Right cardiac atrium (tissue), 5 donors: ENCODE results near the gene RTN4RL1. TPM values are rescaled to one million over a fixed set of nuclear protein-coding genes. Genes with fewer than 3 reads are reported as not detected.
"Not testable (repeated sequence)": the region's sequence is repeated elsewhere in the genome, so short reads cannot be mapped to it uniquely, and the experiment has no call there.

ENCODE experiments used
- ATAC-seq, 2 donors: fragments of 200-7000 bp; cut with Tn5 transposase; one replicate each; pipeline versions ENCODE4 v1.8.0 to v1.9.1; 2020; ENCODE audit warnings: moderate library complexity in 2 of 2, mild to moderate bottlenecking in 1 of 2
- DNase-seq, 3 donors: peaks; one replicate each; pipeline ENCODE4 v3.0.0-alpha.2; 2020
- H3K27ac ChIP-seq: one replicate; pipeline ENCODE4 v1.5.1; 2013; ENCODE audit warnings: mild to moderate bottlenecking, low read length, control low read depth, moderate library complexity
- H3K27me3 ChIP-seq: one replicate; pipeline ENCODE4 v1.6.1; 2013; ENCODE audit not compliant: control insufficient read depth, insufficient read depth
- H3K4me1 ChIP-seq: one replicate; pipeline ENCODE4 v1.6.1; 2013; ENCODE audit warnings: low read length; ENCODE audit not compliant: control insufficient read depth, insufficient read depth
- H3K4me3 ChIP-seq: one replicate; pipeline ENCODE4 v1.5.1; 2013; ENCODE audit warnings: low read length, control low read depth
- H3K9me3 ChIP-seq: one replicate; pipeline ENCODE4 v1.6.1; 2013; ENCODE audit warnings: low read length; ENCODE audit not compliant: control insufficient read depth
- WGBS: extraction: QIAGEN DNeasy Blood & Tissue Kit; methylation state at CpG from one replicate; pipeline ENCODE4 v1.1.7; 2013; 5-methylcytosine and 5-hydroxymethylcytosine counted together
- intact Hi-C, 4 donors: fragments of 100-400 bp; cut with DNase I; formaldehyde crosslinking; loops; one replicate each; pipeline versions ENCODE4 v1.11.0 to v1.14.0; 2022 to 2023
- microRNA-seq, 2 donors: library from miRNA; unstranded; fragments of <30 nt; microRNA quantifications; one replicate each; pipeline ENCODE4 v1.2.0, GENCODE V29; 2020 to 2021
- polyA plus RNA-seq: library from polyadenylated mRNA; stranded (reverse); fragments of 200-250 nt; gene quantifications from one replicate; pipeline ENCODE4 v1.2.3, GENCODE V29; 2013
- total RNA-seq, 4 donors: library from RNA; stranded (reverse); fragmentation: NEBNext Ultra II Directional; extraction: Animal tissue kit (Norgen Biotek cat#: 25700); gene quantifications; one replicate each; pipeline ENCODE4 v1.2.1, GENCODE V29; 2021
- donor health status: healthy with polysubstance abuse.
- donor health status: DM: no; HTN: yes; CAD: no.
- donor health status: DM: no; HTN: no; CAD: no.
- donor health status: DM: no; HTN: yes; CAD: no; lungs with severe emphysema.
- donor health status: DM: yes; HTN: yes; CAD: no.

RTN4RL1 gene
- total and polyA plus RNA-seq, 5 donors: 3.9 to 5.7 (median 4.4) TPM

DNA sequence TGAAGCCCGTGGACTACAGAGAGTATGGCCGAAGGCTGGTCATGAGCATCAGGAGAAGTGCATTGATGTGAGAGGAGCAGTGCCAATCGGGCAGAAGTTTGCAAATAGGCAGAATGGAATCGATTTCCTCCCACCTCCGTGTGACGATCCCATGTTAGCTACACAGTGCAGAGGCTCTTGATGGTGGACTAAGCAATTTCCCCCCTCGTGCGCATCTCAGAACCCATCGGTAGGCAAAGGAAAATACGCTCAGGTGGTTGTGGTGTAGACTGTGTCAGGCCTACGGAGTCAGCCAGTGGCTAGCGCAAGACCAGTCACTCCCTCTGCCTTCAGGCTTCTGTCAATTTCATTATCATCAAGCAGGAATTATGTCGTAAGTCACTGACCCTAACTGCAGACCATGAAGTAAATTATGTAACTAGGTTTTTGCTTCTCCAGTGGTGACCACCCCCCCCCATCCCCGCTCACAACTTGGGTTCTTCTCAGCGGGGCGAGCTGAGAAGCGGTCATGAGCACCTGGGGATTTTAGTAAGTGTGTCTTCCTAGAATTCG lies 128.0 kb downstream of the RTN4RL1 start:
- H3K27ac ChIP-seq: no peak overlapping the region
- H3K4me1 ChIP-seq: no peaks in the 10 kb centered on the region
- H3K27me3 ChIP-seq: no peaks in the 10 kb centered on the region
- no peak overlapping the region for H3K4me3 ChIP-seq
- DNase-seq (peak in 1 of 3 donors; percentile 4), ATAC-seq (no peak)
- no peaks in the 10 kb centered on the region for H3K9me3 ChIP-seq
- intact Hi-C loops: no loop called here
- 93% methylated on average over 18 of the region's 18 CpGs for WGBS

DNA sequence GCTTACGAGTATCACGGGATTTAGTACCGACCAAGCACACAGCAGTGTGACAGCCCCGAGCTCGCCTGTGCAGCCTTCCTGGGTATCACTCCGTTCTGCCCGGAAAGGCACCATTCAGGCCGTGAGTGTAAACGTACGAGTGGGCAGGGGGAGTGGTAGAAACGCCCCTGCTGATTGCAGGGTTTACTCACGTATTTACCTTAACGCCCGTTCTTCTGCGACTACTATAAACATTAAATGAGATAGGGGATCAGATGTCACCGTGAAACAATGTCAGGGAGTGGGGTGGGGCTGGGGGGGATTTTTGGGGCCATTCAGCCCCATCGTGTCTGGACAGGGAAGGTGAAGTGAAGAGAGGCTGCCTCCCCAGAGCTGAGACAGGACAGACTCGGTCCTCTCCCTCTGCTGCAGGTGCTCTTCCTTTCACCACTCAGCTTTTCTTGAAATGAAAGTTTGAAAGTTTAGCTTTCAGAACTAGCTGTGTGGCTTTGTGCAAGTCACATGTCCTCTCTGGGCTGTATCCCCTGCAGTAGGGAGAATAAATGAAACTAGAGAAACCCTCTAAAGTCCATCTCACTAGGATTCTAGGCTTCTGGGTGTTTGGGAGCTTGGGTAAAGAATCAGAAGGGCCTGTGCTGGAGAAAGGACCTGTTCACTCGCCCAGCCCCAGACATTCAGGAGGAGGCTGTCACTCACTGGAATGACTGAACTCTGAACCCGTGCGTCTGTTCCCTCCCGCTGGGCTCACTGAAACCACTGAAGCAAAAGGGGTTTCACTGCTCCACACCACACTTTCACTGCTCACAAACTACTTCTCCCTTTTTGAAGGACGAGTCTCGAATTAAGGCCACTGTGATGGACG lies 128.7 kb downstream of the RTN4RL1 start:
- no peak for ATAC-seq
- Histone ChIP-seq H3K4me3 (no peak overlapping the region), H3K27me3 (no peaks in the 10 kb centered on the region), H3K27ac (no peak overlapping the region), H3K9me3 (no peaks in the 10 kb centered on the region), H3K4me1 (no peaks in the 10 kb centered on the region)
- 91% methylated on average over 25 of the region's 25 CpGs for WGBS
- intact Hi-C loops: no loop called here
- DNase-seq: peak in 1 of 3 donors; percentile 10

DNA sequence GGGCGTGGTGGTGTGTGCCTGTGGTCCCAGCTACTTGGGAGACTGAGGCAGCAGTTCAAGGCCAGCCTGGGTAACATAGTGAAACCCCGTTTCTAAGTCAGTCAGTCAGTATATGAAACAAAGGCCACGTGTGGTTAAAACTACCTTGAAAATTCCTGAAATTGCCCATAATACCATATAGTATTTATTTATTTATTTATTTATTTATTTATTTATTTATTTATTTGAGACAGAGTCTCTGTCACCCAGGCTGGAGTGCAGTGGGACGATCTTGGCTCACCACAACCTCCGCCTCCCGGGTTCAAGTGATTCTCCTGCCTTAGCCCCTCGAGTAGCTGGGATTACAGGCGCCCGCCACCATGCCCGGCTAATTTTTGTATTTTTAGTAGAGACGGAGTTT lies 129.7 kb downstream of the RTN4RL1 start:
- H3K27me3 ChIP-seq, H3K27ac ChIP-seq, intact Hi-C loops, H3K9me3 ChIP-seq, H3K4me1 ChIP-seq, ATAC-seq, H3K4me3 ChIP-seq: not testable (repeated sequence)
- peak in 1 of 3 donors; percentile 28 for DNase-seq
- WGBS: 95% methylated on average over 11 of the region's 11 CpGs

DNA sequence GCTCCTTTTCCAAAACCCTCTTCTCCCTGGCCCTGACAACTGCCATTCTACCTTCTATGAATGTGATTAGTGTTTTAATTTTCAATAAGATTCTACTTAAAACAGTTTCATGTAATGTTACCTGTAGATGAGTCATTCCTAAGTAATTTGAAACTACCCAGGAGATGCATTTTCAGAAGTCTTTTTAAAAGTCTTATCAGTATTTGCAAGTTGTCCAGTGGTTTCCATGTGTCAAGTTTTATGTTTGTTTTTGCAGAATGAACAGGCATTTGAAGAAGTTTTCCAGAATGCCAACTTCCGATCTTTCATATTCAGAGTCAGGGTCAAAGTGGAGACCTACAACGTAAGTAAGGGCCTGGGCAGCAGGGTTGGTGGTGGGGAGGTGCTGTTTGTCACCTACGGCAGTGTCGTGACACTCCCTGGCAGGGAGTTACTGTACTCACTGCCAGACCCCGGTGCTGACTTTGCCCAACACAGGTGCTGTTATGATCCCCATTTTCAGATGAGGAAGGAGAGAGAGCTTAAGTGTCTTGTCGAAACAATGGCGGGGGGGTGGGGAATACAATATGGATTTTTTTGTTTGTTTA lies 130.3 kb downstream of the RTN4RL1 start:
- Histone ChIP-seq H3K4me3 (no peak overlapping the region), H3K9me3 (no peaks in the 10 kb centered on the region), H3K27ac (no peak overlapping the region), H3K27me3 (no peaks in the 10 kb centered on the region), H3K4me1 (no peaks in the 10 kb centered on the region)
- intact Hi-C loops: no loop called here
- DNase-seq (no peak), ATAC-seq (no peak)
- WGBS: 92% methylated on average over 7 of the region's 7 CpGs

DNA sequence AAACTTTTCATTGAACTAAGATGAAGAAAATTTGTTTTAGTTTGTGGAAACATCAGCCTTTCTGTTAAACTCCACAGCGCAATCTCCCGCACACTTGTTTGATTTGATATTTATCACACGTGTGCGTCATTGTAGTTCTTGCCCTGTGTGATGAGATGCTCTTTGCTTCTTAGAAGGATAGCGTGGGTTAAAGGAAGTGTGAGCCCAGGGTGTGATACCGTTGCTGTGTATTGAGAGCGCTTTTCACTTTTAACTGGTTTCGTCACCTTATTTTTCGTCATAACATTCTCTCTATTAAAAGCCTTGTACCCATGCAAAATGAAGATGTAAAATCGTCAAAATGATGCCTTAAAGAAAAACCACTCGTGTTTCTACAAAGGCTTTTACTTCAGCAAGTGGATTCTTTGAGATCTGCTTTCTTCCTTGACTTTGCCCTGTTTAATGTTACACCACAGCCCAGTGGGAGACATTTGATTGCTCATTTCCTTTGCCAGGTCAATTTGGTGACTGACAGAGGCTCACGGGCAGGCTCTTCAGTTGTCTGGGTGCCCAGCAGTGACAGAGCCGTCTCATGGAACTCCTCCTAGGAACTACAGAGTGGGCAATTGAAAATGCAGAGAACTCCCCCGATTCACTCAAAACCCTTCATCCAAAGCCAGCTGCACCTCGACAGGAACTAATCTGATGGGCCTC lies 134.2 kb downstream of the RTN4RL1 start:
- Histone ChIP-seq H3K4me1 (no peaks in the 10 kb centered on the region), H3K4me3 (no peak overlapping the region), H3K27me3 (no peaks in the 10 kb centered on the region), H3K9me3 (no peaks in the 10 kb centered on the region), H3K27ac (no peak overlapping the region)
- ATAC-seq (no peak), DNase-seq (no peak)
- WGBS: 75% methylated on average over 15 of the region's 15 CpGs
- intact Hi-C loops: no loop called here

DNA sequence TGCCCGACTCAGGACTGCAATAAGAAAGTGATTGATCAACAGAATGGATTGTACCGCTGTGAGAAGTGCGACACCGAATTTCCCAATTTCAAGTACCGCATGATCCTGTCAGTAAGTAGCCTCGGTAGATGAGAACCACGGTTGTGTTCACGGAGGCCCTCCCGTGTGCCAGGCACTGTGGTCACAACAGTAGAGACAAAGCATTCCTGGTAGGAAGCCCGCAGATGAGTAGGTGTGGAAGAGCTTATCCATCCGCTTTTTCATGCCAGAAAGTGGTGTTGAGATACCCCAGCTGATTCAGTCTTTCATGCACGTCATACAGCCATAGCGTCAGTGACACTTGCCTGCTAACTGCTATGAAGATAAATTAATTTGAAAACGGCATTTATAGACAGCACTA lies 136.4 kb downstream of the RTN4RL1 start:
- Histone ChIP-seq H3K27ac (peak overlapping the region; percentile 10), H3K9me3 (no peaks in the 10 kb centered on the region)
- peak; percentile 88 to 91 for ATAC-seq

More for the DNA sequence above, 136.4 kb downstream of the RTN4RL1 start:
- Histone ChIP-seq H3K27me3 (no peaks in the 10 kb centered on the region), H3K4me3 (no peak overlapping the region), H3K4me1 (no peaks in the 10 kb centered on the region)
- peak in 2 of 3 donors; percentile 57 to 66 for DNase-seq
- intact Hi-C loops: loop anchor here in 1 of 4 donors (10.0 kb wide), 1 partner anchor 94 kb away; no protein-coding TSS in a partner anchor
- WGBS: 65% methylated on average over 14 of the region's 14 CpGs

Small RNAs within 50 kb of the gene (microRNA-seq; reads per million reads assigned to microRNA genes)
- gene MIR132 (294 to 714 reads per million in 2 donors), gene MIR212 (21.5 to 29.4 reads per million in 2 donors)

Other genes with a start within 250 kb of the RTN4RL1 start
- 10 to 100 TPM; 10.3 to 14.6 (median 11.4) TPM for gene SMYD4, start 195.4 kb downstream of the RTN4RL1 start, total RNA-seq
- gene SMYD4, start 195.4 kb downstream of the RTN4RL1 start, polyA plus RNA-seq: 6.5 TPM
- gene RPA1, start 195.3 kb downstream of the RTN4RL1 start, total RNA-seq: 100 to 1,000 TPM in 1 of 4 donors, 10 to 100 TPM in 3; 68.1 to 103 (median 81.6) TPM
- 28.0 TPM for gene RPA1, start 195.3 kb downstream of the RTN4RL1 start, polyA plus RNA-seq
- 10 to 100 TPM; 24.7 to 30.7 (median 27.5) TPM for gene DPH1, start 4.8 kb upstream of the RTN4RL1 start, total RNA-seq
- 20.5 TPM for gene DPH1, start 4.8 kb upstream of the RTN4RL1 start, polyA plus RNA-seq
- 10 to 100 TPM; 15.3 to 29.4 (median 20.5) TPM for gene OVCA2, start 16.7 kb upstream of the RTN4RL1 start, total RNA-seq
- gene OVCA2, start 16.7 kb upstream of the RTN4RL1 start, polyA plus RNA-seq: 35.6 TPM
- gene HIC1, start 29.8 kb upstream of the RTN4RL1 start, total RNA-seq: 10 to 100 TPM; 16.9 to 33.0 (median 24.7) TPM
- gene HIC1, start 29.8 kb upstream of the RTN4RL1 start, polyA plus RNA-seq: 10.3 TPM